Ishikawa (cell line): Measurements from ENCODE around the gene PDCD1.

ENCODE experiments used
- CEBPB ChIP-seq: IDR thresholded peaks from 2 replicates; pipeline ENCODE4 v1.6.1; 2012
- CREB1 ChIP-seq: IDR thresholded peaks from 2 replicates; pipeline ENCODE4 v1.6.1; 2012; ENCODE audit warnings: low read depth
- EGR1 ChIP-seq: IDR thresholded peaks from 2 replicates; pipeline ENCODE4 v1.6.1; 2012
- EP300 ChIP-seq: IDR thresholded peaks from 2 replicates; pipeline ENCODE4 v1.6.1; 2012; ENCODE audit warnings: borderline replicate concordance
- FOXM1 ChIP-seq: IDR thresholded peaks from 2 replicates; pipeline ENCODE4 v1.6.1; 2012; ENCODE audit warnings: low read depth, borderline replicate concordance
- NFIC ChIP-seq: IDR thresholded peaks from 2 replicates; pipeline ENCODE4 v1.6.1; 2012
- RAD21 ChIP-seq: IDR thresholded peaks from 2 replicates; pipeline ENCODE4 v1.6.1; 2012; ENCODE audit warnings: low read depth
- TAF1 ChIP-seq: IDR thresholded peaks from 2 replicates; pipeline ENCODE4 v1.6.1; 2012; ENCODE audit warnings: low read depth, mild to moderate bottlenecking
- TEAD4 ChIP-seq: IDR thresholded peaks from 2 replicates; pipeline ENCODE4 v1.6.1; 2012
- USF1 ChIP-seq: IDR thresholded peaks from 2 replicates; pipeline ENCODE4 v1.6.1; 2012
- YY1 ChIP-seq: IDR thresholded peaks from 2 replicates; pipeline ENCODE4 v1.6.1; 2012; ENCODE audit warnings: low read depth
- ZBTB7A ChIP-seq: IDR thresholded peaks from 2 replicates; pipeline ENCODE4 v1.6.1; 2012; ENCODE audit warnings: low read depth
- TF ChIP-seq, protein P1 (sequence below): IDR thresholded peaks from 2 replicates; pipeline ENCODE4 v1.6.1; 2012; ENCODE audit warnings: low read depth, mild to moderate bottlenecking
- TF ChIP-seq, protein P2 (sequence below): IDR thresholded peaks from 2 replicates; pipeline ENCODE4 v1.6.1; 2012

- TF ChIP-seq ZBTB7A, result no peak
- no peak for TF ChIP-seq TAF1
- TF ChIP-seq, protein P1, sequence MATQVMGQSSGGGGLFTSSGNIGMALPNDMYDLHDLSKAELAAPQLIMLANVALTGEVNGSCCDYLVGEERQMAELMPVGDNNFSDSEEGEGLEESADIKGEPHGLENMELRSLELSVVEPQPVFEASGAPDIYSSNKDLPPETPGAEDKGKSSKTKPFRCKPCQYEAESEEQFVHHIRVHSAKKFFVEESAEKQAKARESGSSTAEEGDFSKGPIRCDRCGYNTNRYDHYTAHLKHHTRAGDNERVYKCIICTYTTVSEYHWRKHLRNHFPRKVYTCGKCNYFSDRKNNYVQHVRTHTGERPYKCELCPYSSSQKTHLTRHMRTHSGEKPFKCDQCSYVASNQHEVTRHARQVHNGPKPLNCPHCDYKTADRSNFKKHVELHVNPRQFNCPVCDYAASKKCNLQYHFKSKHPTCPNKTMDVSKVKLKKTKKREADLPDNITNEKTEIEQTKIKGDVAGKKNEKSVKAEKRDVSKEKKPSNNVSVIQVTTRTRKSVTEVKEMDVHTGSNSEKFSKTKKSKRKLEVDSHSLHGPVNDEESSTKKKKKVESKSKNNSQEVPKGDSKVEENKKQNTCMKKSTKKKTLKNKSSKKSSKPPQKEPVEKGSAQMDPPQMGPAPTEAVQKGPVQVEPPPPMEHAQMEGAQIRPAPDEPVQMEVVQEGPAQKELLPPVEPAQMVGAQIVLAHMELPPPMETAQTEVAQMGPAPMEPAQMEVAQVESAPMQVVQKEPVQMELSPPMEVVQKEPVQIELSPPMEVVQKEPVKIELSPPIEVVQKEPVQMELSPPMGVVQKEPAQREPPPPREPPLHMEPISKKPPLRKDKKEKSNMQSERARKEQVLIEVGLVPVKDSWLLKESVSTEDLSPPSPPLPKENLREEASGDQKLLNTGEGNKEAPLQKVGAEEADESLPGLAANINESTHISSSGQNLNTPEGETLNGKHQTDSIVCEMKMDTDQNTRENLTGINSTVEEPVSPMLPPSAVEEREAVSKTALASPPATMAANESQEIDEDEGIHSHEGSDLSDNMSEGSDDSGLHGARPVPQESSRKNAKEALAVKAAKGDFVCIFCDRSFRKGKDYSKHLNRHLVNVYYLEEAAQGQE, result no peak
- TF ChIP-seq, protein P2, sequence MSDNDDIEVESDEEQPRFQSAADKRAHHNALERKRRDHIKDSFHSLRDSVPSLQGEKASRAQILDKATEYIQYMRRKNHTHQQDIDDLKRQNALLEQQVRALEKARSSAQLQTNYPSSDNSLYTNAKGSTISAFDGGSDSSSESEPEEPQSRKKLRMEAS, result no peak
- no peak for TF ChIP-seq YY1
- no peak for TF ChIP-seq FOXM1
- TF ChIP-seq EGR1, result no peak
- TF ChIP-seq EP300, result no peak
- no peak for TF ChIP-seq USF1
- TF ChIP-seq RAD21, result no peak
- no peak for TF ChIP-seq NFIC
- TF ChIP-seq CEBPB, result no peak
- no peak for TF ChIP-seq CREB1
- no peak for TF ChIP-seq TEAD4
Observed at GRCh38 chr2:241842067-241842415, 16.7 kb downstream of the PDCD1 start.
